IMR-90 (cell line): ENCODE results near the gene CCDC198. TPM values are rescaled to one million over a fixed set of nuclear protein-coding genes. Genes with fewer than 3 reads are reported as not detected.

Experiments
- ATAC-seq: fragments of 200-7000 bp; cut with Tn5 transposase; 2 replicates; pipeline ENCODE4 v1.9.1; 2020; ENCODE audit warnings: low read depth, mild to moderate bottlenecking, moderate library complexity
- BruUV-seq: library from RNA; stranded (reverse); fragments of 400-500 nt; replicated peaks from 2 replicates; lab custom pipeline; 2021; lab: Mats Ljungman, UMichigan
- CTCF ChIA-PET: fragments of 300-600 bp; formaldehyde crosslinking; extraction: SDS; loops from one replicate; lab custom pipeline; 2021; ENCODE audit warnings: antibody characterized with exemption; lab: Yijun Ruan, JAX
- POLR2A ChIA-PET: fragments of 300-600 bp; sonication (Branson Sonifier 250); formaldehyde crosslinking; loops from one replicate; lab custom pipeline; 2022; ENCODE audit warnings: antibody characterized with exemption; ENCODE audit not compliant: unreplicated experiment; lab: Charles Lee
- DNase-seq: peaks from one replicate; pipeline ENCODE4 v3.0.0; 2013
- H2AFZ ChIP-seq: replicated peaks from 2 replicates; pipeline ENCODE3; 2013; ENCODE audit warnings: low read length, mild to moderate bottlenecking; ENCODE audit not compliant: poor library complexity
- H2AK5ac ChIP-seq: 2 replicates; pipeline ENCODE4 v1.6.1; 2013; ENCODE audit warnings: low read depth, low read length, inconsistent platforms
- H2AK9ac ChIP-seq: replicated peaks from 2 replicates; pipeline ENCODE3; 2013; ENCODE audit warnings: mild to moderate bottlenecking, low read depth, low read length, moderate library complexity; ENCODE audit not compliant: poor library complexity
- H2BK120ac ChIP-seq: 2 replicates; pipeline ENCODE4 v1.6.1; 2013; ENCODE audit warnings: low read depth, low read length, inconsistent platforms
- H2BK15ac ChIP-seq: 3 replicates; pipeline ENCODE4 v1.6.1; 2013; ENCODE audit warnings: low read depth, low read length, inconsistent platforms
- H2BK20ac ChIP-seq: 2 replicates; pipeline ENCODE4 v1.6.1; 2013; ENCODE audit warnings: low read depth, mild to moderate bottlenecking, inconsistent platforms, low read length, moderate library complexity
- H2BK5ac ChIP-seq: 2 replicates; pipeline ENCODE4 v1.6.1; 2013; ENCODE audit warnings: mild to moderate bottlenecking, low read depth, low read length, inconsistent platforms; ENCODE audit not compliant: poor library complexity, severe bottlenecking
- H3K14ac ChIP-seq: replicated peaks from 2 replicates; pipeline ENCODE4 v1.6.1; 2013; ENCODE audit warnings: low read depth, low read length, inconsistent platforms
- H3K18ac ChIP-seq: 2 replicates; pipeline ENCODE4 v1.6.1; 2013; ENCODE audit warnings: low read depth, low read length, control low read depth
- H3K23ac ChIP-seq: 2 replicates; pipeline ENCODE4 v1.6.1; 2013; ENCODE audit warnings: low read depth, low read length, inconsistent platforms
- H3K27ac ChIP-seq: 2 replicates; pipeline ENCODE4 v1.5.1; 2013; ENCODE audit warnings: mild to moderate bottlenecking, control low read depth, low read length; ENCODE audit not compliant: insufficient read depth
- H3K27me3 ChIP-seq: 2 replicates; pipeline ENCODE4 v1.6.1; 2013; ENCODE audit warnings: low read length; ENCODE audit not compliant: control insufficient read depth, insufficient read depth
- H3K36me3 ChIP-seq: 2 replicates; pipeline ENCODE4 v1.6.1; 2013; ENCODE audit warnings: low read length, mixed read lengths; ENCODE audit not compliant: control insufficient read depth, insufficient read depth
- H3K4ac ChIP-seq: 2 replicates; pipeline ENCODE4 v1.6.1; 2013; ENCODE audit warnings: low read depth, low read length, inconsistent platforms
- H3K4me1 ChIP-seq: 2 replicates; pipeline ENCODE4 v1.6.1; 2013; ENCODE audit warnings: low read length, mixed read lengths; ENCODE audit not compliant: control insufficient read depth, insufficient read depth
- H3K4me2 ChIP-seq: 2 replicates; pipeline ENCODE4 v1.6.1; 2013; ENCODE audit warnings: low read depth, mild to moderate bottlenecking, control low read depth, low read length, moderate library complexity
- H3K4me3 ChIP-seq: 2 replicates; pipeline ENCODE4 v1.5.1; 2013; ENCODE audit warnings: low read depth, mild to moderate bottlenecking, control low read depth, low read length, moderate library complexity; ENCODE audit not compliant: insufficient read depth
- H3K56ac ChIP-seq: 2 replicates; pipeline ENCODE4 v1.6.1; 2013; ENCODE audit warnings: low read length, inconsistent platforms; ENCODE audit not compliant: insufficient read depth; ENCODE audit errors: extremely low read depth
- H3K79me1 ChIP-seq, 2 experiments: 2 replicates each; pipeline ENCODE4 v1.6.1; 2013; ENCODE audit warnings: low read length in 2 of 2, inconsistent platforms in 1 of 2, low read depth in 1 of 2
- H3K9ac ChIP-seq: 2 replicates; pipeline ENCODE4 v1.6.1; 2013; ENCODE audit warnings: low read depth, low read length, control low read depth
- H3K9me1 ChIP-seq: 2 replicates; pipeline ENCODE4 v1.6.1; 2013; ENCODE audit warnings: low read length, inconsistent platforms; ENCODE audit not compliant: insufficient read depth
- H3K9me3 ChIP-seq: 2 replicates; pipeline ENCODE4 v1.6.1; 2013; ENCODE audit warnings: low read length; ENCODE audit not compliant: control insufficient read depth, insufficient read depth
- H4K20me1 ChIP-seq: 2 replicates; pipeline ENCODE4 v1.6.1; 2013; ENCODE audit warnings: low read length, inconsistent platforms; ENCODE audit not compliant: insufficient read depth
- H4K5ac ChIP-seq: 2 replicates; pipeline ENCODE4 v1.6.1; 2013; ENCODE audit warnings: mild to moderate bottlenecking, low read depth, low read length, control low read depth
- H4K8ac ChIP-seq, 2 experiments: 2 replicates each; pipeline ENCODE4 v1.6.1; 2013; ENCODE audit warnings: low read depth in 2 of 2, low read length in 2 of 2, control low read depth in 1 of 2, inconsistent platforms in 1 of 2
- H4K91ac ChIP-seq: 2 replicates; pipeline ENCODE4 v1.6.1; 2013; ENCODE audit warnings: low read depth, low read length, inconsistent platforms; ENCODE audit not compliant: insufficient read depth
- BHLHE40 ChIP-seq: fragments of 150-350 bp; IDR thresholded peaks from 2 replicates; pipeline ENCODE4 v1.6.1; 2016; ENCODE audit warnings: mild to moderate bottlenecking, low read depth, low read length
- CHD1 ChIP-seq: IDR thresholded peaks from 2 replicates; pipeline ENCODE4 v1.6.1; 2012; ENCODE audit warnings: low read depth, low read length, improper control_type of control experiment
- MAZ ChIP-seq: IDR thresholded peaks from 2 replicates; pipeline ENCODE4 v1.6.1; 2012; ENCODE audit warnings: low read depth, mild to moderate bottlenecking, low read length, improper control_type of control experiment, moderate library complexity, borderline replicate concordance
- MXI1 ChIP-seq: IDR thresholded peaks from 2 replicates; pipeline ENCODE4 v1.6.1; 2012; ENCODE audit warnings: low read depth, mild to moderate bottlenecking, low read length, moderate library complexity, borderline replicate concordance
- NFE2L2 ChIP-seq: fragments of 150-350 bp; IDR thresholded peaks from 2 replicates; pipeline ENCODE4 v1.6.1; 2016; ENCODE audit warnings: low read depth, mild to moderate bottlenecking, low read length
- POLR2A ChIP-seq: IDR thresholded peaks from 2 replicates; pipeline ENCODE4 v1.6.1; 2012; ENCODE audit warnings: mild to moderate bottlenecking, low read depth, low read length
- USF2 ChIP-seq: fragments of 150-350 bp; IDR thresholded peaks from 2 replicates; pipeline ENCODE4 v1.6.1; 2017; ENCODE audit warnings: mild to moderate bottlenecking, antibody characterized with exemption, low read length, low read depth
- WGBS, 2 experiments: methylation state at CpG; one replicate each; pipeline versions ENCODE4 v1.1.5 to v1.1.7; 2013; ENCODE audit warnings: missing lambda C conversion rate in 2 of 2; ENCODE audit not compliant: insufficient read length in 1 of 2; ENCODE audit errors: extremely low coverage in 2 of 2; 5-methylcytosine and 5-hydroxymethylcytosine counted together
- dilution Hi-C: fragments of 300-500 bp; cut with HindIII; formaldehyde crosslinking; loops from one replicate; pipeline ENCODE4 v1.14.3; 2018; ENCODE audit warnings: low sequenced_read_pairs; ENCODE audit not compliant: unreplicated experiment
- in situ Hi-C: fragments of 300-500 bp; cut with MboI; formaldehyde crosslinking; loops from 3 replicates; pipeline ENCODE4 v1.14.3; 2019; ENCODE audit warnings: low sequenced_read_pairs, inconsistent platforms, mixed read lengths
- intact Hi-C: fragments of 100-400 bp; cut with micrococcal nuclease; formaldehyde crosslinking; loops from 2 replicates; pipeline ENCODE4 v1.10.0; 2022
- polyA plus RNA-seq, 3 experiments: library from polyadenylated mRNA; depleted of rRNA; stranded (reverse); fragments of >200 nt; gene quantifications; 2 replicates each; pipeline ENCODE4 v1.2.3, GENCODE V29; 2012; ENCODE audit warnings: low replicate concordance in 1 of 3
- total RNA-seq: library from RNA; depleted of rRNA; stranded (reverse); fragments of >200 nt; gene quantifications from 2 replicates; pipeline ENCODE4 v1.2.3, GENCODE V29; 2012

CCDC198 gene
- total and polyA plus RNA-seq, 2 of the 4 experiments (the other 2 are of a cell fraction): not detected

DNA sequence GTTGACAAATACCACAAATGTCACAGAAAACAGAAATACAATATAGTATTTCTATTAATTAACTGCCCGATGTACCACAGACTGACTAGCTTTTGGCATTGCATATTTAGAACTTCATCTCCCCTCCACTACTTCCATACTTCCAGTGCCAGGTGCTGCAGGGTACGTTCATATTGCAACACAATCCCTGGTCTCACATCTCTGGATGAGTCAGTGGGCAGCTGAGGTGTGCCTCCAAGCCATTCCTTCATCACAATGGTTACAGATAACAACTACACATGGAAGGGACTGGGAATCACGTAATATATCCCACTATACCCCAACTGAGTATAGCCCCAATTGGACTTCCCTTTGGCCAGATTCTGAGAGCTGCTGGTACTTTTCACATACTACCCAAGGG lies 31.1 kb downstream of the CCDC198 start:
- no peak overlapping the region for H2BK120ac ChIP-seq
- no peak overlapping the region for H3K27ac ChIP-seq
- H3K79me1 ChIP-seq: no peaks in the 10 kb centered on the region
- no peak overlapping the region for H2BK5ac ChIP-seq
- no peak overlapping the region for H3K56ac ChIP-seq
- POLR2A ChIA-PET: no interaction called here
- H3K23ac ChIP-seq: no peak overlapping the region
- WGBS, 2 experiments: no CpG with 5 or more reads among the region's 3 CpGs
- in situ Hi-C loops: no loop called here
- no peak for DNase-seq
- no peak for TF ChIP-seq MXI1
- TF ChIP-seq NFE2L2: no peak
- no peak for TF ChIP-seq USF2
- TF ChIP-seq BHLHE40: no peak
- TF ChIP-seq MAZ: no peak
- no peak for TF ChIP-seq POLR2A
- TF ChIP-seq CHD1: no peak
- no peak overlapping the region for H3K4me3 ChIP-seq
- H3K4me1 ChIP-seq: no peaks in the 10 kb centered on the region
- H3K9me1 ChIP-seq: no peaks in the 10 kb centered on the region
- no peak overlapping the region for H3K4ac ChIP-seq
- H2AK9ac ChIP-seq: no peak overlapping the region
- dilution Hi-C loops: no loop called here
- H2BK15ac ChIP-seq: no peak overlapping the region
- no peak overlapping the region for H2BK20ac ChIP-seq
- no peak overlapping the region for H3K14ac ChIP-seq
- intact Hi-C loops: no loop called here
- H3K36me3 ChIP-seq: no peaks in the 10 kb centered on the region
- H3K18ac ChIP-seq: no peak overlapping the region
- H3K4me2 ChIP-seq: no peak overlapping the region
- H3K9ac ChIP-seq: no peak overlapping the region
- no peaks in the 10 kb centered on the region for H3K9me3 ChIP-seq
- no peaks in the 10 kb centered on the region for H3K27me3 ChIP-seq
- H4K8ac ChIP-seq: no peak overlapping the region
- no peaks in the 10 kb centered on the region for H4K20me1 ChIP-seq
- no peak overlapping the region for H2AK5ac ChIP-seq
- CTCF ChIA-PET: no interaction called here
- H2AFZ ChIP-seq: no peak overlapping the region
- ATAC-seq: no peak
- no peak overlapping the region for H4K5ac ChIP-seq
- no peak overlapping the region for H4K91ac ChIP-seq
- no TSS peak for BruUV-seq
